ENCODE results near the gene LMOD2. TPM values are rescaled to one million over a fixed set of nuclear protein-coding genes. Genes with fewer than 3 reads are reported as not detected.

LMOD2 gene
- total and polyA plus RNA-seq, 10 of the 15 experiments (the other 5 are each of a cell fraction or from before 2014, with no cell fraction given): not detected

- no peak overlapping the region for H2AFZ ChIP-seq (ENCODE audit: control insufficient read depth, low read depth, low read length)
- BruUV-seq (replicated peaks): no TSS peak
- ATAC-seq: no peak
- H3K79me2 ChIP-seq (ENCODE audit: control insufficient read depth, insufficient read depth, low read length): no peaks in the 10 kb centered on the region
- H3K9ac ChIP-seq (ENCODE audit: control insufficient read depth, insufficient read depth, low read length): no peak overlapping the region
- H3K9me3 ChIP-seq (replicated peaks; ENCODE audit: control insufficient read depth, insufficient read depth, low read length): no peaks in the 10 kb centered on the region
- H4K20me1 ChIP-seq (ENCODE audit: control insufficient read depth, insufficient read depth): no peaks in the 10 kb centered on the region
- H3K4me1 ChIP-seq (ENCODE audit: control insufficient read depth, insufficient read depth, low read length): no peaks in the 10 kb centered on the region
- H3K4me2 ChIP-seq (ENCODE audit: control insufficient read depth, insufficient read depth): no peak overlapping the region
- no peak overlapping the region for H3K27ac ChIP-seq (ENCODE audit: control insufficient read depth, insufficient read depth)
- RAD21 ChIA-PET (ENCODE audit: unreplicated experiment): interaction anchor here (1.2 kb wide), 1 partner anchor 16 kb away, joined by 4 read pairs; no protein-coding TSS in a partner anchor
- in situ Hi-C loops (cut with MboI): no loop called here
- no peak for TF ChIP-seq HDGF (IDR thresholded peaks at IDR 0.05)
- TF ChIP-seq TAF1 (IDR thresholded peaks at IDR 0.05; ENCODE audit: borderline replicate concordance, low read depth, low read length): no peak
- no peak for TF ChIP-seq NFYA (IDR thresholded peaks at IDR 0.05; ENCODE audit: borderline replicate concordance, low read depth, low read length)
- TF ChIP-seq ZZZ3 (IDR thresholded peaks at IDR 0.05; ENCODE audit: control insufficient read depth, insufficient read length, low read depth): no peak
- no peak for TF ChIP-seq IRF5 (IDR thresholded peaks at IDR 0.05; ENCODE audit: borderline replicate concordance)
- TF ChIP-seq MYB (IDR thresholded peaks at IDR 0.05; ENCODE audit: borderline replicate concordance, low read depth, low read length): no peak
- no peak for TF ChIP-seq ETV6 (conservative IDR thresholded peaks at IDR 0.05 in 1 of 2, IDR thresholded peaks at IDR 0.05 in 1 of 2; ENCODE audit: borderline replicate concordance in 1 of 2, low read depth in 1 of 2)
- TF ChIP-seq FOXM1 (IDR thresholded peaks at IDR 0.05; ENCODE audit: low read depth, low read length): no peak
- TF ChIP-seq, protein P1, sequence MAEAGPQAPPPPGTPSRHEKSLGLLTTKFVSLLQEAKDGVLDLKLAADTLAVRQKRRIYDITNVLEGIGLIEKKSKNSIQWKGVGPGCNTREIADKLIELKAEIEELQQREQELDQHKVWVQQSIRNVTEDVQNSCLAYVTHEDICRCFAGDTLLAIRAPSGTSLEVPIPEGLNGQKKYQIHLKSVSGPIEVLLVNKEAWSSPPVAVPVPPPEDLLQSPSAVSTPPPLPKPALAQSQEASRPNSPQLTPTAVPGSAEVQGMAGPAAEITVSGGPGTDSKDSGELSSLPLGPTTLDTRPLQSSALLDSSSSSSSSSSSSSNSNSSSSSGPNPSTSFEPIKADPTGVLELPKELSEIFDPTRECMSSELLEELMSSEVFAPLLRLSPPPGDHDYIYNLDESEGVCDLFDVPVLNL (IDR thresholded peaks at IDR 0.05; ENCODE audit: low read depth, low read length): no peak
- TF ChIP-seq ZSCAN29 (IDR thresholded peaks at IDR 0.05): no peak
- TF ChIP-seq GATAD2B (conservative IDR thresholded peaks at IDR 0.05; ENCODE audit: low read depth): no peak
- H3K4me3 ChIP-seq: no peak overlapping the region
- intact Hi-C loops (cut with micrococcal nuclease; ENCODE audit: unreplicated experiment): no loop called here
- no peaks in the 10 kb centered on the region for H3K27me3 ChIP-seq (replicated peaks in 1 of 2; ENCODE audit: control insufficient read depth in 2 of 2, insufficient read depth in 2 of 2, low read length in 1 of 2)
- CTCF ChIA-PET: interaction anchor here (0.9 kb wide), 1 partner anchor 16 kb away, joined by 3 read pairs; no protein-coding TSS in a partner anchor
- no peaks in the 10 kb centered on the region for H3K36me3 ChIP-seq (ENCODE audit: control insufficient read depth in 2 of 2, insufficient read depth in 2 of 2, low read length in 1 of 2)
- FAIRE-seq: no peak
- no peak for DNase-seq (ENCODE audit: low read depth, low spot score)
- SMC1A ChIA-PET (ENCODE audit: uncharacterized antibody, unreplicated experiment): interaction anchor here (2.3 kb wide), 1 partner anchor 205 kb away, joined by 8 read pairs; no protein-coding TSS in a partner anchor
- 60% methylated on average over 1 of the region's 1 CpG for WGBS (ENCODE audit: insufficient coverage, insufficient replicate concordance, low lambda C conversion rate, missing lambda C conversion rate)
- POLR2A ChIA-PET: no interaction called here
Measured at GRCh38 chr7:123666492-123666891, 10.8 kb downstream of the LMOD2 start.

Measured in GM12878 (cell line).